ENCODE measurements around the gene MCU.
"Not testable (repeated sequence)": the region's sequence is repeated elsewhere in the genome, so short reads cannot be mapped to it uniquely, and the experiment has no call there.

The MCU gene

DNA sequence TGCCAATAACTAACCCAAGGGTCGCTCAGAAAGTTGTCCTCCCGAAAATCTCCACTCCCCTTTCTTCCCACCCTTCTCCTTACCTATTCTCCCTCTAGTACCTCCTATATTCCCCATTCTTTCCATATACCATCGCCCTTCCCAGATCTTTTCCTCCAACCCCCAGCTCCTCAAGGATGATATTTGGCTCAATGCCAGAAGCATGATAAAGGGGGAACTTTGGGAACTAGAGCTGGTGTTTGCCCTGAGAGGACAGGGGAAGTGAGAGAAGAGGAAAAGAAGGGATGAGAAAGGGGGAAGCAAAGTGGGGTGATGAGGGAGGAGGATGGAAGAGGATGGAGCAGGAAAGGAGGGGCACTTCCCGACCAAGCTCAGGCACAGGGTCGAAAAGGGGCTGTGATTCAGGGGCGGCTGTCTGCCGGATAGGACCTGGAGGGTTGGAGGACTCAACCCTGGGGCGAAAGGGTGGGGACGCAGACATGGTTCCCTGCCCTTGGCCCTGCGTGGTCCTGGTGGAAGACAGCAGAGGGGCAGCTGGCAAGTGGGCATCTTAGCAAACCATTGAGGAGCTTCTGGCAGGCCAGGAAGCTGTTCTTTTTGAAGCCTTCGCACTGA lies 203.4 kb downstream of the MCU start:
- H3K27ac ChIP-seq (ENCODE audit: low read depth, low read length) = no peak overlapping the region
- no peak overlapping the region for H3K9ac ChIP-seq (ENCODE audit: low read length in 5 of 5)
- no peaks in the 10 kb centered on the region for H3K27me3 ChIP-seq (ENCODE audit: control insufficient read depth in 5 of 5, insufficient read depth in 4 of 5, low read length in 5 of 5)
- H3K4me3 ChIP-seq (ENCODE audit: low read depth in 1 of 5, low read length in 5 of 5) = no peak overlapping the region
- no peaks in the 10 kb centered on the region for H3K4me1 ChIP-seq (ENCODE audit: control insufficient read depth in 5 of 5, insufficient read depth in 5 of 5, low read length in 5 of 5)
- no peaks in the 10 kb centered on the region for H3K9me3 ChIP-seq (ENCODE audit: control insufficient read depth in 5 of 5, low read length in 5 of 5)
- no peaks in the 10 kb centered on the region for H3K36me3 ChIP-seq (ENCODE audit: control insufficient read depth in 5 of 5, insufficient read depth in 5 of 5, low read length in 5 of 5)

DNA sequence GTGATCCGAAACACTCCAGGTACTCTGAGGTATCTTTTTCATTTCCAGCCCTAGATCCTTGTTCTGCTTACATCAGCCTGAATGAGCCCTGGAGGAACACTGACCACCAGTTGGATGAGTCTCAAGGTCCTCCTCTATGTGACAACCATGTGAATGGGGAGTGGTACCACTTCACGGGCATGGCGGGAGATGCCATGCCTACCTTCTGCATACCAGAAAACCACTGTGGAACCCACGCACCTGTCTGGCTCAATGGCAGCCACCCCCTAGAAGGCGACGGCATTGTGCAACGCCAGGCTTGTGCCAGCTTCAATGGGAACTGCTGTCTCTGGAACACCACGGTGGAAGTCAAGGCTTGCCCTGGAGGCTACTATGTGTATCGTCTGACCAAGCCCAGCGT lies 206.7 kb downstream of the MCU start:
- no peaks in the 10 kb centered on the region for H3K4me1 ChIP-seq (ENCODE audit: control insufficient read depth in 5 of 5, insufficient read depth in 5 of 5, low read length in 5 of 5)
- H3K9ac ChIP-seq (ENCODE audit: low read length in 5 of 5) = no peak overlapping the region
- H3K27ac ChIP-seq (ENCODE audit: low read depth, low read length) = no peak overlapping the region
- no peaks in the 10 kb centered on the region for H3K27me3 ChIP-seq (ENCODE audit: control insufficient read depth in 5 of 5, insufficient read depth in 4 of 5, low read length in 5 of 5)
- H3K36me3 ChIP-seq (ENCODE audit: control insufficient read depth in 5 of 5, insufficient read depth in 5 of 5, low read length in 5 of 5) = no peaks in the 10 kb centered on the region
- H3K4me3 ChIP-seq (ENCODE audit: low read depth in 1 of 5, low read length in 5 of 5) = no peak overlapping the region
- H3K9me3 ChIP-seq (ENCODE audit: control insufficient read depth in 5 of 5, low read length in 5 of 5) = no peaks in the 10 kb centered on the region

DNA sequence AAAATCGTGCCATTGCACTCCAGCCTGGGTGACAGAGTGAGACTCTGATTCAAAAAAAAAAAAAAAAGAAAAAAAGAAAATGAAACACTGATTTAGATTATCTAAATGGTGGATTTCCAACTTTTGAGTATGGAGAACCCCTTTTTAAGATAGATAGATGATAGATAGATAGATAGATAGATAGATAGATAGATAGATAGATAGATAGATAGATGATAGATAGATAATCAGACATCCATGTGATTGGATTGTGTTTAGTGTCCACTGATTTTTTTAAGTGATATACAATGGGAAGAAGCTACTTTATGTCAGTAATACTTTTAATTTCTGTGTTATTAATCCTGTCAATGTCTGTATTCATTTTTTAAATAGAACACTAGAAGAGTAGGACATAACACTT lies 207.6 kb downstream of the MCU start:
- H3K27me3 ChIP-seq (ENCODE audit: control insufficient read depth in 5 of 5, insufficient read depth in 4 of 5, low read length in 5 of 5) = no peaks in the 10 kb centered on the region
- H3K4me3 ChIP-seq (ENCODE audit: low read depth in 1 of 5, low read length in 5 of 5) = no peak overlapping the region
- H3K9ac ChIP-seq (ENCODE audit: low read length in 5 of 5) = no peak overlapping the region
- no peaks in the 10 kb centered on the region for H3K9me3 ChIP-seq (ENCODE audit: control insufficient read depth in 5 of 5, low read length in 5 of 5)
- no peaks in the 10 kb centered on the region for H3K36me3 ChIP-seq (ENCODE audit: control insufficient read depth in 5 of 5, insufficient read depth in 5 of 5, low read length in 5 of 5)
- H3K27ac ChIP-seq (ENCODE audit: low read depth, low read length) = no peak overlapping the region
- no peaks in the 10 kb centered on the region for H3K4me1 ChIP-seq (ENCODE audit: control insufficient read depth in 5 of 5, insufficient read depth in 5 of 5, low read length in 5 of 5)

DNA sequence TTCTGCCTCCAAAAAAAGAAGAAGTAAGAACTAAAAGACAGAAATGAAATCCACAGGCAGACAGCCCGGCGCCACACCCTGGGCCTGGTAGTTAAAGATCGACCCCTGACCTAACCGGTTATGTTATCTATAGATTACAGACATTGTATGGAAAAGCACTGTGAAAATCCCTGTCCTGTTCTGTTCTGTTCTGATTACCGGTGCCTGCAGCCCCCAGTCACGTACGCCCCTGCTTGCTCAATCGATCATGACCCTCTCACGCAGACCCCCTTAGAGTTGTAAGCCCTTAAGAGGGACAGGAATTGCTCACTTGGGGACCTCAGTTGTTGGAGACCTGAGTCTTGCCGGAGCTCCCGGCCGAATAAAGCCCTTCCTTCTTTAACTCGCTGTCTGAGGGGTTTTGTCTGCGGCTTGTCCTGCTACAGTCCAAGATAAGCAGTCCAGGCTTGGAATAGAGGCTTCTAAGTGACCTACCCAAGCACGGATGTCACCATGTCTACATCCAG lies 212.1 kb downstream of the MCU start:
- H3K9ac ChIP-seq (ENCODE audit: low read length in 5 of 5); H3K27me3 ChIP-seq (ENCODE audit: control insufficient read depth in 5 of 5, insufficient read depth in 4 of 5, low read length in 5 of 5); H3K27ac ChIP-seq (ENCODE audit: low read depth, low read length); H3K9me3 ChIP-seq (ENCODE audit: control insufficient read depth in 5 of 5, low read length in 5 of 5); H3K4me3 ChIP-seq (ENCODE audit: low read depth in 1 of 5, low read length in 5 of 5); H3K4me1 ChIP-seq (ENCODE audit: control insufficient read depth in 5 of 5, insufficient read depth in 5 of 5, low read length in 5 of 5); H3K36me3 ChIP-seq (ENCODE audit: control insufficient read depth in 5 of 5, insufficient read depth in 5 of 5, low read length in 5 of 5): not testable (repeated sequence)

DNA sequence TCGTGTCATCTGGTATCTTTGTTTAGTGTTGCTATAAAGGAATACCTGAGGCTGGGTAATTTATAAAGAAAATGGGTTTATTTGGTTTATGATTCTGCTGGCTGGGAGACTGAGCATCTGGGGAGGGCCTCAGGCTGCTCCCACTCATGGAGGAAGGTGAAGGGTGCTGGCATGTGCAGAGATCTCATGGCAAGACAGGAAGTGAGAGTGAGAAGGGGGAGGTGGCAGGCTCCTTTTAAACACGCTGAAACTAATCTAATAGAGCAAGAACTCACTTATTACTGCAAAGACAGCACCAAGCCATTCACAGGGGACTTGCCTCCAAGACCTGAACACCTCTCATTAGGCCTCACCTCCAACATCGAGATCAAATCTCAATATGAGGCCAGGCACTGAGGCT lies 212.9 kb downstream of the MCU start:
- no peaks in the 10 kb centered on the region for H3K9me3 ChIP-seq (ENCODE audit: control insufficient read depth in 5 of 5, low read length in 5 of 5)
- H3K4me3 ChIP-seq (ENCODE audit: low read depth in 1 of 5, low read length in 5 of 5) = no peak overlapping the region
- H3K9ac ChIP-seq (ENCODE audit: low read length in 5 of 5) = no peak overlapping the region
- H3K27me3 ChIP-seq (ENCODE audit: control insufficient read depth in 5 of 5, insufficient read depth in 4 of 5, low read length in 5 of 5) = no peaks in the 10 kb centered on the region
- H3K36me3 ChIP-seq (ENCODE audit: control insufficient read depth in 5 of 5, insufficient read depth in 5 of 5, low read length in 5 of 5) = no peaks in the 10 kb centered on the region
- peaks cover 0 to 3% (median 0%) of the 10 kb centered on the region in 5 donors for H3K4me1 ChIP-seq (ENCODE audit: control insufficient read depth in 5 of 5, insufficient read depth in 5 of 5, low read length in 5 of 5)
- no peak overlapping the region for H3K27ac ChIP-seq (ENCODE audit: low read depth, low read length)

DNA sequence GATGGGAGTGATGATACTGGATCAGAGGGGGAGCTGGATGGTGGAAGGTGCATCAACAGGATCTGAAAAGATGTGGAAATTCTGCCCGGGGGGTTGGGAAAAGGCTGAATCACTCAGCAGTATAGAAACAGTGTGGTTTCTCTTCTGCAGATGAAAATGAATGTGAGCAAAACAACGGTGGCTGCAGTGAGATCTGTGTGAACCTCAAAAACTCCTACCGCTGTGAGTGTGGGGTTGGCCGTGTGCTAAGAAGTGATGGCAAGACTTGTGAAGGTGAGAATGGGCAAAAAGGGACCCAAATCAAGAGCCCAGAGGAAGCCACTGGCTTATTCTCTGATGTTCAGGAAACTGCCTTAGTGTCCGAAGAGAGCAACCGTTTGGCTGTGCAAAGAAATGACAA lies 214.5 kb downstream of the MCU start:
- H3K27me3 ChIP-seq (ENCODE audit: control insufficient read depth in 5 of 5, insufficient read depth in 4 of 5, low read length in 5 of 5) = no peaks in the 10 kb centered on the region

DNA sequence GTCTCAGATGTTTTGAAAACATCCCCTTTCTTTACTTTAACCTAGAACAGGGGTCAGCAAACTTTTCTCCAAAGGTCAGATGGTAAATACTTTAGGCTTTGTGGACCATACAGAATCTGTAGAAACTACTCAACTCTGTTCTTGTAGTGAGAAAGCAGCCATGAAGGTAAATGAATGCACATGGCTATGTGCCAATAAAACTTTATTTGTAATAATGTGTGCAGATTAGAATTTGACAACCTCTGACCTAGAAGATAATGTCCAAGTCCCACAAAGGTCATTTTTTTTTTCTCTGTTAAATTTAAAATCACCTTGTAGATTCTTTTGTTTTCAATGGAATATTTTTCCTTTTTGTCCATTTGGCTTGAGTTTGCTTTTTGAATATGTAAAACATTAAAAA lies 218.8 kb downstream of the MCU start:
- no peak overlapping the region for H3K4me3 ChIP-seq (ENCODE audit: low read depth in 1 of 5, low read length in 5 of 5)
- H3K4me1 ChIP-seq (ENCODE audit: control insufficient read depth in 5 of 5, insufficient read depth in 5 of 5, low read length in 5 of 5) = peaks cover 0 to under 1% (median 0%) of the 10 kb centered on the region in 5 donors
- no peak overlapping the region for H3K9ac ChIP-seq (ENCODE audit: low read length in 5 of 5)
- no peaks in the 10 kb centered on the region for H3K9me3 ChIP-seq (ENCODE audit: control insufficient read depth in 5 of 5, low read length in 5 of 5)
- H3K27ac ChIP-seq (ENCODE audit: low read depth, low read length) = no peak overlapping the region
- no peaks in the 10 kb centered on the region for H3K36me3 ChIP-seq (ENCODE audit: control insufficient read depth in 5 of 5, insufficient read depth in 5 of 5, low read length in 5 of 5)
- H3K27me3 ChIP-seq (ENCODE audit: control insufficient read depth in 5 of 5, insufficient read depth in 4 of 5, low read length in 5 of 5) = no peaks in the 10 kb centered on the region

More for the DNA sequence above, 214.5 kb downstream of the MCU start:
- Histone ChIP-seq H3K4me1 (ENCODE audit: control insufficient read depth in 5 of 5, insufficient read depth in 5 of 5, low read length in 5 of 5) (peaks cover 0 to 3% (median 0%) of the 10 kb centered on the region in 5 donors), H3K9me3 (ENCODE audit: control insufficient read depth in 5 of 5, low read length in 5 of 5) (no peaks in the 10 kb centered on the region), H3K36me3 (ENCODE audit: control insufficient read depth in 5 of 5, insufficient read depth in 5 of 5, low read length in 5 of 5) (no peaks in the 10 kb centered on the region), H3K4me3 (ENCODE audit: low read depth in 1 of 5, low read length in 5 of 5) (no peak overlapping the region), H3K27ac (ENCODE audit: low read depth, low read length) (no peak overlapping the region), H3K9ac (ENCODE audit: low read length in 5 of 5) (no peak overlapping the region)

DNA sequence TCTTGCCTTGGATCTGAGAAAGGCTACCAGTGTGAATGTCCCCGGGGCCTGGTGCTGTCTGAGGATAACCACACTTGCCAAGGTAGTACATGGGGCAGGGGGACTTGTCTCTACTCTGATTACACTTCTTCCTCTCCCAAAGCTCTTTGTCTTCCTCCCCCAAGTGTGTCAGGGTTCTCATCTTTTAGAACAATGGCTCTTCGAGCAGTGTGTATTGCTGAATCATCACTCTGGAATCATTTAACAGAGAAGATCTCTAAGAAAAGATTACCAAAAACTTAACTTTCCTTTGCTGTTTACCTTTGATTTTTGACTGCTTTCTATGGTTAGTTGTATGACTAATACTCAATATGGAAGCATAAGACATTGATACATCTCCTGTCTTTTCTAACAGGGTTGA lies 219.8 kb downstream of the MCU start:
- Histone ChIP-seq H3K9me3 (ENCODE audit: control insufficient read depth in 5 of 5, low read length in 5 of 5) (no peaks in the 10 kb centered on the region), H3K36me3 (ENCODE audit: control insufficient read depth in 5 of 5, insufficient read depth in 5 of 5, low read length in 5 of 5) (no peaks in the 10 kb centered on the region), H3K27ac (ENCODE audit: low read depth, low read length) (no peak overlapping the region), H3K4me3 (ENCODE audit: low read depth in 1 of 5, low read length in 5 of 5) (no peak overlapping the region), H3K9ac (ENCODE audit: low read length in 5 of 5) (no peak overlapping the region), H3K4me1 (ENCODE audit: control insufficient read depth in 5 of 5, insufficient read depth in 5 of 5, low read length in 5 of 5) (no peaks in the 10 kb centered on the region), H3K27me3 (ENCODE audit: control insufficient read depth in 5 of 5, insufficient read depth in 4 of 5, low read length in 5 of 5) (no peaks in the 10 kb centered on the region)

DNA sequence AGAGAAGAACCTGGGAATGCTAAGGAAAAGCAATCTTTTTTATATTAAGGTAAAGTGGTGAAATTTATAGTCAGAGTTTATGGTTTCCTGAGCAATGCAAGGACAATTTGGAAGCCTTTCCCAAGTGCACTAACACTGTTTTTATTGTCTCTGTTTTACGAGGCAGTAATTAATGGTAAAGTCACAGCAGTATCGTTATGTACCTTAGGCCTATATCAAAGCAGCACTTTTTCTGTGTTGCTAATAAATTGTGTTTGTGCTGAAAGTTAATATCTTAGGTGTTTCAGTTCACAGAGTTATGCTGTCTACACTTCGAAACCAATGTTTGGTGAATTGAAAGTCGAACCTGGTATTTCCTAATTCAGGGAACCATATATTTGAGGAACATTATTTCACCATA lies 220.8 kb downstream of the MCU start:
- no peak overlapping the region for H3K9ac ChIP-seq (ENCODE audit: low read length in 5 of 5)
- H3K4me3 ChIP-seq (ENCODE audit: low read depth in 1 of 5, low read length in 5 of 5) = no peak overlapping the region
- H3K36me3 ChIP-seq (ENCODE audit: control insufficient read depth in 5 of 5, insufficient read depth in 5 of 5, low read length in 5 of 5) = no peaks in the 10 kb centered on the region
- no peaks in the 10 kb centered on the region for H3K9me3 ChIP-seq (ENCODE audit: control insufficient read depth in 5 of 5, low read length in 5 of 5)
- no peaks in the 10 kb centered on the region for H3K27me3 ChIP-seq (ENCODE audit: control insufficient read depth in 5 of 5, insufficient read depth in 4 of 5, low read length in 5 of 5)
- H3K4me1 ChIP-seq (ENCODE audit: control insufficient read depth in 5 of 5, insufficient read depth in 5 of 5, low read length in 5 of 5) = no peaks in the 10 kb centered on the region
- no peak overlapping the region for H3K27ac ChIP-seq (ENCODE audit: low read depth, low read length)

DNA sequence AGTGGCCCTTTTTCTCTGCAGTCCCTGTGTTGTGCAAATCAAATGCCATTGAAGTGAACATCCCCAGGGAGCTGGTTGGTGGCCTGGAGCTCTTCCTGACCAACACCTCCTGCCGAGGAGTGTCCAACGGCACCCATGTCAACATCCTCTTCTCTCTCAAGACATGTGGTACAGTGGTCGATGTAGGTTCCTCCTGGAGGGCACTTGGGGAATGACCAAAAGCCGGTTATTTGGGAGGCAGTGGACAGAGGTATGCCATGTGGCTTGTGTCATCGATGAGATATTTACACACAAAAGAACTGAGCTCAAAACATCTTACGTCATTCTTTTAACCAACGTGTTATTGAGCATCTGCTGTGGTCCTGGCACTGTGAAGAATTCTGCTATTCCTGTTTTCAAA lies 221.3 kb downstream of the MCU start:
- Histone ChIP-seq H3K9ac (ENCODE audit: low read length in 5 of 5) (no peak overlapping the region), H3K27me3 (ENCODE audit: control insufficient read depth in 5 of 5, insufficient read depth in 4 of 5, low read length in 5 of 5) (no peaks in the 10 kb centered on the region), H3K4me3 (ENCODE audit: low read depth in 1 of 5, low read length in 5 of 5) (no peak overlapping the region), H3K36me3 (ENCODE audit: control insufficient read depth in 5 of 5, insufficient read depth in 5 of 5, low read length in 5 of 5) (no peaks in the 10 kb centered on the region), H3K9me3 (ENCODE audit: control insufficient read depth in 5 of 5, low read length in 5 of 5) (no peaks in the 10 kb centered on the region), H3K27ac (ENCODE audit: low read depth, low read length) (no peak overlapping the region), H3K4me1 (ENCODE audit: control insufficient read depth in 5 of 5, insufficient read depth in 5 of 5, low read length in 5 of 5) (no peaks in the 10 kb centered on the region)

DNA sequence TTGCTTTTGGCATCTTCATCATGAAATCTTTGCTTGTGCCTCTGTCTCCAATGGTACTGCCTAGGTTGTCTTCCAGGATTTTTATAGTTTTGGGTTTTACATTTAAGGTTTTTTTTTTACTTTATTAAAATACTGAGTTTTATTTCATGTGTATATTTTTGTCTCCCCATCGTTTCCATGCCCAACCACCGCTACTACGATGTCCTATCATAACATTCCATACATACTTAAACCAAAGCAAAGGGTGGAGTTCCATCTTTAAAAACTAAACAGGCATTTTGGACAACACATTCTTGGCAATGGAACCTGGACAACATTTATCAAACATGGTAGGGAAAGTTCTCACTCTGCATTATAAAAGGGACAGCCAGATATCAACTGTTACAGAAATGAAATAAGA lies 225.3 kb downstream of the MCU start:
- not testable (repeated sequence) for H3K27ac ChIP-seq (ENCODE audit: low read depth, low read length); H3K9ac ChIP-seq (ENCODE audit: low read length in 5 of 5); H3K9me3 ChIP-seq (ENCODE audit: control insufficient read depth in 5 of 5, low read length in 5 of 5); H3K4me3 ChIP-seq (ENCODE audit: low read depth in 1 of 5, low read length in 5 of 5); H3K36me3 ChIP-seq (ENCODE audit: control insufficient read depth in 5 of 5, insufficient read depth in 5 of 5, low read length in 5 of 5); H3K4me1 ChIP-seq (ENCODE audit: control insufficient read depth in 5 of 5, insufficient read depth in 5 of 5, low read length in 5 of 5); H3K27me3 ChIP-seq (ENCODE audit: control insufficient read depth in 5 of 5, insufficient read depth in 4 of 5, low read length in 5 of 5)
